Fibroblast of skin of back (primary cell): ENCODE data around the gene MAJIN. TPM values are rescaled to one million over a fixed set of nuclear protein-coding genes. Genes with fewer than 3 reads are reported as not detected.
"Not testable (repeated sequence)": the region's sequence is repeated elsewhere in the genome, so short reads cannot be mapped to it uniquely, and the experiment has no call there.

Experiments used
- DNase-seq: peaks from one replicate; pipeline ENCODE4 v3.0.0-alpha.2; 2013
- polyA plus RNA-seq, 2 experiments: library from polyadenylated mRNA; unstranded; fragments of 120-200 nt; gene quantifications; one replicate each; pipeline ENCODE4 v1.2.1, GENCODE V29; 2013; ENCODE audit not compliant: insufficient read length in 2 of 2

Gene MAJIN
- not detected for polyA plus RNA-seq (2013, experiment 1 of 2; ENCODE audit: insufficient read length)
- not detected for polyA plus RNA-seq (2013, experiment 2 of 2; ENCODE audit: insufficient read length)

GRCh38 chr11:64971421-64972233 lies at the start of gene MAJIN:
TSS of gene MAJIN (minus strand) at chr11:64972108. CDS start at chr11:64959405, 12,703 bp downstream.
- DNase-seq: peak; percentile 76

GRCh38 chr11:65021509-65021908 lies 49.6 kb upstream of the MAJIN start:
- DNase-seq: no peak

DNA sequence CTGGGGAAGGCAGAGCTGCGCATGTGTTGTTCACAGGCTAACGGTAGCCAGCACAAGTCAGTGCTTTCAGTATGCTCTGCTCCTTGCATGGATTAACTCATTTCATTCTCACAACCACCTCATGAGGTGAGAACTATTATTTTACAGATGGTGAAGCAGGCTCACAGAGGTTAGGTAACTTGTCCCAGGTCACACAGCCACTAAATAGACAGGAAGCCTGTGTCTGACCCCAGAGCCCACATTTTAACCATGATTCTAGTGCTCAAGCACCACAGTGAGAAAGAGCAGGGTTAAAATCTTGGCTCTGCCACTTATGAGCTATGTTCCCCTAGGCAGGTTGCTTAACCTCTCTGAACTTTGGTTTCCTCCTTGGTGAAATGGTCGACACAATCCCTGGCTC lies 49.1 kb upstream of the MAJIN start:
- no peak for DNase-seq

- DNase-seq: no peak
Measured at GRCh38 chr11:65019824-65020223, 47.9 kb upstream of the MAJIN start.

GRCh38 chr11:65017937-65018336 lies 46.0 kb upstream of the MAJIN start:
- no peak for DNase-seq

DNA sequence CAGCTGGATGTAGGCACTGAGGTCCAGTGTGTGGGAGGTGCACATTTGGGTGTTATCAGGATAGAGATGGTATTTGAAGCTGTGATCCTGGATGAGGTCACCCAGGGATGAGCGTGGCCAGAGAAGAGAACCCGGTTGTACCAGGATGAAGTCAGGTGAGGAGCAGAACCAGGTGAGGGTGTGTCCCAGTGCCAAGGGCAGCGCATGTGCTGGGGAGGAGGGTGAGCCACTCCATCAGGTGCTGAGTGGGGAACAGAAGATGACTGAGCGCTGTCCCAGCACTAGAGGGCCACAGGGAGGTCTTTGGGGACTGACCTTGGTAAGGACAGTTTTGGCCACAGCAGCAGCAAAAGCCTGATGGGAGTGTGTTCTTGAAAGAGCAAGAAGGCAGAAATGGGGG lies 44.8 kb upstream of the MAJIN start:
- no peak for DNase-seq

- no peak for DNase-seq
Measured at GRCh38 chr11:65014726-65015227, 42.9 kb upstream of the MAJIN start.

- peak; percentile 90 for DNase-seq
Measured at GRCh38 chr11:65013888-65014725, 42.2 kb upstream of the MAJIN start, which contains the start of gene ARL2. TSS of gene ARL2 (plus strand) at chr11:65014160. CDS start at chr11:65014208, 48 bp downstream.

DNA sequence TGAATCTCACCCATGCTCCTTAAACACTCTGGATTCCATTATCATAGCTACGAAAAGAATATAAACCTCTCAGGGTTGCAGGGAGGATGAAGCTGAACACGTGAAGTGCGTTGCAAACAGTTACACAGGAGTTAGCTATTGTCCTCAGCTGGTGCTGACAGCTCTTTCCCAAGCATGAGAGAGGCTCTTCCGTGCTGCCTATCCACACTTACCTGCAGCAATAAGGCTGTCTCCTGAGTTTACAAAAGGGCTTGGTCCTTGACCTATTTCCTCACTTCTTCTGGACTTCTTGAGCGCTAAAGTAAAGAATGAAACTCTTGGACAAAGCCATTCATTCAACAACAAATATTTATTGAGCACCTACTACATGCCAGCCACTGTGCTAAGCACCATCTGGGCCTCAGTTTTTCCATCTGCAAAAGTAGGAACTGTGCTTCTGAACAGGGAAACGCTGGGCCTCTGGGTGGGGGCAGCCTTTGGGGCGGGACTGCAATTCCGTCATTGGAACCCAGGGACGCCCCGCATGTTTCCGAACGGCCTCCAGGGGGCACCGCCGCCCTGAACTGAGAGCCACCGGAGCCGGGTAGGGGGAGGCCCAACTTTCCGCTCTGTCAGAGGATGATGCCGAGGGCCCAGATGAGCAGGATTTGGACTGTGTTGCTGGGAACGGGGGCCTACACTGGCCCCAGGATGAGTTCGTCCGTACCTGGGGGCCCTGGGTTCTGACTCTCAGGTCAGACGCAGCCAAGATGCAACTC lies 41.4 kb upstream of the MAJIN start:
- DNase-seq: peak; percentile 88

GRCh38 chr11:65008873-65009272 lies 37.0 kb upstream of the MAJIN start:
- DNase-seq: no peak

- no peak for DNase-seq
Measured at GRCh38 chr11:65008016-65008415, 36.1 kb upstream of the MAJIN start.

GRCh38 chr11:65003968-65004367 lies 32.1 kb upstream of the MAJIN start:
- not testable (repeated sequence) for DNase-seq

- peak; percentile 53 for DNase-seq
Measured at GRCh38 chr11:65003282-65003681, 31.4 kb upstream of the MAJIN start.

DNA sequence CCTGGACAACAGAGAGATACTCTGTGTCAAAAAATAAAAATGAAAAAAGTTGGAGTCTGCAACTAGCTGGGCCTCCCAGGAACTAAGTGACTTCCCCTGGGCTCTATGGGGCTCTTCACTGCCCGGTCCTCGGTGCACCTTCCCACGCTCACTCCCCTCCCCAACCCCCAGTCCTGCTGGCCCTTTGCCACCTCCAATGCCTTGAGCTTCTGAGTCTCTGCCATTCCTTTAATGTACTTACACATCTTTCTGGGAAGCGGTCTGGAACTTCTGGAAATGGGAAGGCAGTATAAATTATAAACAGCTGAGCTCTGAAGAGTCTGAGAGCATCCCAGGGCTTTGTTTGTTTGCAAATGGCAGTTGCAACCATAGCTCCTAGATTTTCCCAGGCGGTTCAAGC lies 30.8 kb upstream of the MAJIN start:
- DNase-seq: no peak

- no peak for DNase-seq
Measured at GRCh38 chr11:64999478-64999877, 27.6 kb upstream of the MAJIN start.

GRCh38 chr11:64998690-64999431 lies 27.0 kb upstream of the MAJIN start:
- no peak for DNase-seq

DNA sequence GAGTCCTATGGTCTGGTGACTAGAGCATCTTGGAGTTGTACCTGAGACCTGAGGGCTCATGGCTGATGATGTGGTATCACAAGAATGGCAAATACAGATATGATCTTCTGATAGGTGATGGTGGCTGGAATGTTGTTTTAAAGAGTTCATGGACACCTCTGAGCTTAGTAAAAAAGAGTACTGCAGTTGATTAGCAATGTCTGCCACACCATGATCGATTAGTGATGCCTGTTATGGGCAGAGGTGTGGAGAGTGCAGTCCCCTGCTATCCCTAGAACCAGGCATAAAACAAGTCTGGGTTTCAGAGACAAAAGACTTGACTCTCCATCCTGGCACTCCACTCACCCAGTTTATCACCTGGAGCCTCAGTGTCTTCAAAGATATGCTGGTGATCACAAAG lies 26.2 kb upstream of the MAJIN start:
- DNase-seq: no peak

DNA sequence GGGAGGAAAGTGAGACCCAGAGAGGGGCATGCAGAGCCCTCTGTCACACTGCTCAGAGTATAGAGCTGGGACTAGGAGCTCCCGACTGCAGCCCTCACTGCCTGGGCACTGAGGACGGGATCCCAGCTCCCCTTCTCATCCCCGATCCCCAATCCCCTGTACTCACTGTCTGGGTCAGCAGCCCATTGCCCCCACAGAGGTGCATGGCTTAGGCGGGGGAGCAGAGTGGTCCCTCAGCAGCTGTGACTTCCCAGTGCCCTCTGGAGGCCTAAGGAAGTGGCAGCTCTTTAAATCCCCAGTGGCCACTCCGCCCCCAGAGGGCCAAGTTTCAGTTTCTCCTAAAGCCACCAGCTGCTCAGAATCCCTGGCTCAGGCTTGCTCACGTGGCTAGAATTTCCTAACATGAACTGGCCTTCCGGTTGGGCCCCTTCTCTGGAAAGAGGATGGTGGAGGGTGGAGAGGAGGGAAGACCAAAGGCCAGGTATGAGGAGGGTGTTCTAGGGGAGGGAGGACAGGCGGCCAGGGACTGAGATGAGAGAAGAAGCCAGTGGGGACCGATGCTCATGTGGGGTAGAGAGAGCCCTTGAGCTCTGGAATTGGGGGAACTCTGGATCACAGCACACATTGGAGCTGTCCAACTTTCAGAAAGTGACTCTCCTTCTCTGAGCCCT lies 24.9 kb upstream of the MAJIN start, which contains the start of gene BATF2:
Gene BATF2, minus strand, starts transcription at position 262 of the 671 bp plus-strand sequence. Its CDS starts 57 bp downstream, at position 205.
- DNase-seq: peak; percentile 74

GRCh38 chr11:64996327-64996709 lies 24.4 kb upstream of the MAJIN start:
- DNase-seq: no peak

DNA sequence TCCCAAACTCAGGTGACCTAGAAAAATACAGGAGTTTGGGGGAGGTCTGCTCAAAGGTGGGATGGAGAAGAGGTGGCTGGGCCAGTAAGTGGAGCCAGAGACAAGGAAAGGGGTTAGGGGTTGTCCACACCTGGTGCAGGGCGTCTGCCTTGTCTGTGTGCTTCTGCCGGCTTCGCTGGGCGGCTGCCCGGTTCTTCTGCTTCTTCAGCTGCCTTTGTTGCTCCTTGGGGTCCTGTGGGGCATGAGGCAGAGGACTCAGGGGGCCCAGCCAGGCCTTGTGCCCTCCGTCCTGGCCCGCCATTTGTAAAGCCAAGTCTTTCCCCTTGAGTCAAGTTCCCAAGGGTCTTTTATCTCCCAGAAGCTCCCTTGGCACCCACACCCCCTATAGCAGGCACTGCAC lies 22.4 kb upstream of the MAJIN start:
- DNase-seq: no peak
